CD4-positive, CD25-positive, alpha-beta regulatory T cell (primary cell): ENCODE data around the gene LDLRAP1. TPM values are rescaled to one million over a fixed set of nuclear protein-coding genes. Genes with fewer than 3 reads are reported as not detected.
"Not testable (repeated sequence)": the region's sequence is repeated elsewhere in the genome, so short reads cannot be mapped to it uniquely, and the experiment has no call there.

Source experiments
- ATAC-seq, 2 donors: fragments of 150-1000 bp; cut with Tn5 transposase; one replicate each; pipeline ENCODE4 v1.10.0; 2021; ENCODE audit warnings: low read depth in 2 of 2, moderate number of reproducible peaks in 2 of 2, moderate library complexity in 1 of 2
- DNase-seq, 3 donors: peaks; one replicate each; pipeline versions ENCODE4 v3.0.0 to v3.0.0-alpha.2; 2012 to 2022; ENCODE audit warnings: mixed read lengths in 1 of 3
- H3K27ac ChIP-seq: one replicate; pipeline ENCODE4 v1.7.0; 2013; ENCODE audit warnings: mild to moderate bottlenecking, low read length; ENCODE audit not compliant: insufficient read depth, poor library complexity, severe bottlenecking
- H3K27me3 ChIP-seq: one replicate; pipeline ENCODE4 v1.7.0; 2013; ENCODE audit warnings: low read length; ENCODE audit not compliant: control insufficient read depth, insufficient read depth
- H3K36me3 ChIP-seq: one replicate; pipeline ENCODE4 v1.7.0; 2013; ENCODE audit warnings: mild to moderate bottlenecking, low read length, moderate library complexity; ENCODE audit not compliant: control insufficient read depth, insufficient read depth
- H3K4me1 ChIP-seq: 2 replicates; pipeline ENCODE4 v1.7.0; 2013; ENCODE audit warnings: mild to moderate bottlenecking, low read length; ENCODE audit not compliant: insufficient read depth, control insufficient read depth, poor library complexity, severe bottlenecking
- H3K4me3 ChIP-seq: one replicate; pipeline ENCODE4 v1.7.0; 2013; ENCODE audit warnings: low read depth, mild to moderate bottlenecking, low read length, moderate library complexity
- H3K9me3 ChIP-seq, 2 experiments: 1 replicate in 1 of 2; 2 replicates in 1 of 2; pipeline ENCODE4 v1.7.0; 2013; ENCODE audit warnings: low read length in 2 of 2, mild to moderate bottlenecking in 1 of 2, moderate library complexity in 1 of 2; ENCODE audit not compliant: control insufficient read depth in 2 of 2
- H3K27ac Mint-ChIP-seq, 3 donors: one replicate each; pipeline ENCODE4 v1.8.0; 2020 to 2022; ENCODE audit warnings: mild to moderate bottlenecking in 3 of 3, mixed read lengths in 3 of 3, moderate library complexity in 2 of 3
- H3K27me3 Mint-ChIP-seq: one replicate; pipeline ENCODE4 v1.8.0; 2022; ENCODE audit warnings: mild to moderate bottlenecking, mixed read lengths
- H3K36me3 Mint-ChIP-seq: one replicate; pipeline ENCODE4 v1.8.0; 2020; ENCODE audit warnings: mixed read lengths
- H3K4me1 Mint-ChIP-seq, 4 donors: one replicate each; pipeline ENCODE4 v1.8.0; 2020 to 2022; ENCODE audit warnings: mixed read lengths in 4 of 4, mild to moderate bottlenecking in 1 of 4
- H3K4me3 Mint-ChIP-seq, 4 donors: one replicate each; pipeline ENCODE4 v1.8.0; 2020 to 2022; ENCODE audit warnings: mild to moderate bottlenecking in 4 of 4, mixed read lengths in 4 of 4, moderate library complexity in 3 of 4
- H3K9me3 Mint-ChIP-seq, 7 donors: one replicate each; pipeline ENCODE4 v1.8.0; 2020 to 2022; ENCODE audit warnings: mixed read lengths in 7 of 7, mild to moderate bottlenecking in 3 of 7, moderate library complexity in 2 of 7
- polyA plus RNA-seq, 4 donors: library from polyadenylated mRNA; unstranded; fragments of 300-500 nt; fragmentation: Illumina TruSeq; gene quantifications; one replicate each; pipeline ENCODE4 v1.2.3, GENCODE V29; 2021
- total RNA-seq: library from RNA; stranded (reverse); gene quantifications from one replicate; pipeline ENCODE4 v1.2.3, GENCODE V29; 2022

Gene LDLRAP1
- total and polyA plus RNA-seq, 5 donors from 2014 or later, result 98.7 to 326 (median 236) TPM

GRCh38 chr1:25599969-25600610 lies 56.7 kb downstream of the LDLRAP1 start:
- no peak for ATAC-seq
- H3K36me3 Mint-ChIP-seq, result no peaks in the 10 kb centered on the region
- Histone ChIP-seq H3K27ac (no peak overlapping the region), H3K27me3 (no peaks in the 10 kb centered on the region), H3K36me3 (no peaks in the 10 kb centered on the region), H3K9me3 (no peaks in the 10 kb centered on the region), H3K4me3 (no peak overlapping the region), H3K4me1 (no peaks in the 10 kb centered on the region)
- DNase-seq, result no peak
- peaks cover 0 to 3% (median 0%) of the 10 kb centered on the region in 7 donors for H3K9me3 Mint-ChIP-seq
- peaks cover 0 to 2% (median 0%) of the 10 kb centered on the region in 4 donors for H3K4me1 Mint-ChIP-seq
- no peak overlapping the region for H3K27ac Mint-ChIP-seq
- H3K4me3 Mint-ChIP-seq, result no peak overlapping the region
- peaks cover 14% of the 10 kb centered on the region for H3K27me3 Mint-ChIP-seq

- peaks cover 20% of the 10 kb centered on the region for H3K27me3 Mint-ChIP-seq
Observed at GRCh38 chr1:25600971-25601699, 57.7 kb downstream of the LDLRAP1 start.

GRCh38 chr1:25603779-25604538 lies 60.6 kb downstream of the LDLRAP1 start:
- H3K27me3 Mint-ChIP-seq, result peaks cover 25% of the 10 kb centered on the region
- not testable (repeated sequence) for H3K27ac ChIP-seq, H3K36me3 ChIP-seq, H3K9me3 Mint-ChIP-seq, H3K27ac Mint-ChIP-seq, H3K27me3 ChIP-seq, H3K4me3 Mint-ChIP-seq, H3K9me3 ChIP-seq, H3K36me3 Mint-ChIP-seq, ATAC-seq, H3K4me3 ChIP-seq, H3K4me1 Mint-ChIP-seq, H3K4me1 ChIP-seq, DNase-seq

More at GRCh38 chr1:25600971-25601699, 57.7 kb downstream of the LDLRAP1 start:
- H3K4me3 ChIP-seq, H3K36me3 ChIP-seq, H3K4me1 Mint-ChIP-seq, H3K4me1 ChIP-seq, H3K27ac ChIP-seq, H3K27ac Mint-ChIP-seq, H3K9me3 Mint-ChIP-seq, ATAC-seq, H3K4me3 Mint-ChIP-seq, H3K9me3 ChIP-seq, H3K27me3 ChIP-seq, DNase-seq, H3K36me3 Mint-ChIP-seq: not testable (repeated sequence)

GRCh38 chr1:25607123-25607522 lies 63.7 kb downstream of the LDLRAP1 start:
- no peaks in the 10 kb centered on the region for H3K9me3 ChIP-seq
- peak overlapping the region in 1 of 4 donors; percentile 15 for H3K4me3 Mint-ChIP-seq
- peaks cover 6% of the 10 kb centered on the region for H3K4me1 ChIP-seq
- H3K36me3 ChIP-seq, result no peaks in the 10 kb centered on the region
- no peaks in the 10 kb centered on the region for H3K36me3 Mint-ChIP-seq
- ATAC-seq (no peak), DNase-seq (no peak)
- no peak overlapping the region for H3K27ac ChIP-seq
- no peak overlapping the region for H3K27ac Mint-ChIP-seq
- no peaks in the 10 kb centered on the region for H3K9me3 Mint-ChIP-seq
- H3K4me1 Mint-ChIP-seq, result peaks cover 4 to 17% (median 7%) of the 10 kb centered on the region in 4 donors
- peaks cover 41% of the 10 kb centered on the region for H3K27me3 Mint-ChIP-seq
- no peak overlapping the region for H3K4me3 ChIP-seq
- H3K27me3 ChIP-seq, result peaks cover 11% of the 10 kb centered on the region

GRCh38 chr1:25608488-25609178 lies 65.2 kb downstream of the LDLRAP1 start:
- Mint-ChIP-seq H3K27ac (no peak overlapping the region), H3K9me3 (no peaks in the 10 kb centered on the region), H3K4me1 (peaks cover 4 to 18% (median 8%) of the 10 kb centered on the region in 4 donors), H3K4me3 (no peak overlapping the region), H3K27me3 (peaks cover 52% of the 10 kb centered on the region), H3K36me3 (no peaks in the 10 kb centered on the region)
- H3K4me3 ChIP-seq, result no peak overlapping the region
- peaks cover 13% of the 10 kb centered on the region for H3K27me3 ChIP-seq
- no peaks in the 10 kb centered on the region for H3K9me3 ChIP-seq
- ATAC-seq (peak; percentile 96), DNase-seq (peak; percentile 77 to 91 (median 83))
- H3K36me3 ChIP-seq, result no peaks in the 10 kb centered on the region
- no peak overlapping the region for H3K27ac ChIP-seq
- peaks cover 6% of the 10 kb centered on the region for H3K4me1 ChIP-seq

- Mint-ChIP-seq H3K27ac (no peak overlapping the region), H3K9me3 (no peaks in the 10 kb centered on the region)
Observed at GRCh38 chr1:25609921-25610320, 66.5 kb downstream of the LDLRAP1 start.

GRCh38 chr1:25610822-25611630 lies 67.6 kb downstream of the LDLRAP1 start:
- peaks cover 10 to 33% (median 12%) of the 10 kb centered on the region in 4 donors for H3K4me1 Mint-ChIP-seq
- no peaks in the 10 kb centered on the region for H3K9me3 Mint-ChIP-seq
- no peak overlapping the region for H3K4me3 Mint-ChIP-seq
- DNase-seq (no peak), ATAC-seq (no peak)
- H3K4me1 ChIP-seq, result peaks cover 15% of the 10 kb centered on the region
- H3K27ac Mint-ChIP-seq, result no peak overlapping the region
- H3K36me3 Mint-ChIP-seq, result no peaks in the 10 kb centered on the region
- no peaks in the 10 kb centered on the region for H3K36me3 ChIP-seq
- no peak overlapping the region for H3K27ac ChIP-seq
- H3K27me3 Mint-ChIP-seq, result peaks cover 53% of the 10 kb centered on the region
- peaks cover 13% of the 10 kb centered on the region for H3K27me3 ChIP-seq
- no peaks in the 10 kb centered on the region for H3K9me3 ChIP-seq
- H3K4me3 ChIP-seq, result no peak overlapping the region

More at GRCh38 chr1:25609921-25610320, 66.5 kb downstream of the LDLRAP1 start:
- H3K36me3 Mint-ChIP-seq, result no peaks in the 10 kb centered on the region
- Histone ChIP-seq H3K27me3 (peaks cover 13% of the 10 kb centered on the region), H3K4me3 (no peak overlapping the region), H3K27ac (no peak overlapping the region), H3K4me1 (peaks cover 6% of the 10 kb centered on the region), H3K36me3 (no peaks in the 10 kb centered on the region), H3K9me3 (no peaks in the 10 kb centered on the region)
- H3K27me3 Mint-ChIP-seq, result peaks cover 54% of the 10 kb centered on the region
- peaks cover 4 to 22% (median 8%) of the 10 kb centered on the region in 4 donors for H3K4me1 Mint-ChIP-seq
- ATAC-seq (no peak), DNase-seq (no peak)
- no peak overlapping the region for H3K4me3 Mint-ChIP-seq
